Vagina (tissue), 2 donors: ENCODE data around the gene NOSIP. TPM values are rescaled to one million over a fixed set of nuclear protein-coding genes. Genes with fewer than 3 reads are reported as not detected.

Experiments used
- DNase-seq, 2 donors: peaks; one replicate each; pipeline ENCODE4 v3.0.0-alpha.2; 2017; ENCODE audit errors: extremely low spot score in 2 of 2
- H3K27ac ChIP-seq: fragments of 200-600 bp; sonication (generic); one replicate; pipeline ENCODE4 v1.5.1; 2019
- H3K27me3 ChIP-seq: fragments of 200-600 bp; sonication (generic); one replicate; pipeline ENCODE4 v1.5.1; 2019
- H3K36me3 ChIP-seq, 2 donors: fragments of 200-600 bp; sonication (generic); one replicate each; pipeline ENCODE4 v1.5.1; 2017 to 2019
- H3K4me1 ChIP-seq: fragments of 200-600 bp; sonication (generic); one replicate; pipeline ENCODE4 v1.5.1; 2019
- H3K4me3 ChIP-seq, 2 donors: fragments of 200-600 bp; sonication (generic); 1 replicate in 1 of 2; 2 replicates in 1 of 2; pipeline ENCODE4 v1.5.1; 2016 to 2019
- H3K9me3 ChIP-seq: fragments of 200-600 bp; sonication (generic); one replicate; pipeline ENCODE4 v1.5.1; 2019
- POLR2A ChIP-seq, 2 donors: fragments of 450-650 bp; IDR thresholded peaks; one replicate each; pipeline ENCODE4 v1.6.1; 2017; ENCODE audit warnings: antibody characterized with exemption in 2 of 2, mild to moderate bottlenecking in 2 of 2, moderate library complexity in 2 of 2
- POLR2AphosphoS5 ChIP-seq, 2 donors: sonication (generic); formaldehyde crosslinking; IDR thresholded peaks; one replicate each; pipeline ENCODE4 v1.9.0; 2017; ENCODE audit warnings: antibody characterized with exemption in 2 of 2, mild to moderate bottlenecking in 2 of 2, low read depth in 1 of 2; ENCODE audit not compliant: insufficient read depth in 1 of 2
- intact Hi-C: fragments of 100-400 bp; cut with DNase I; formaldehyde crosslinking; loops from one replicate; pipeline ENCODE4 v1.15.1; 2023
- total RNA-seq: library from RNA; depleted of rRNA; stranded (reverse); fragments of >200 nt; gene quantifications from one replicate; pipeline ENCODE4 v1.2.3, GENCODE V29; 2016
- TF ChIP-seq, protein P1 (sequence below), 3 experiments: fragments of 450-650 bp in 2 of 3; fragments of 200-600 bp in 1 of 3; sonication (generic) in 1 of 3; IDR thresholded peaks; one replicate each; pipeline ENCODE4 v1.5.1; 2017 to 2019; ENCODE audit warnings: antibody characterized with exemption in 3 of 3, mild to moderate bottlenecking in 2 of 3, moderate library complexity in 2 of 3

Gene NOSIP
- total RNA-seq, 1 donor from 2014 or later = 72.2 TPM

DNA sequence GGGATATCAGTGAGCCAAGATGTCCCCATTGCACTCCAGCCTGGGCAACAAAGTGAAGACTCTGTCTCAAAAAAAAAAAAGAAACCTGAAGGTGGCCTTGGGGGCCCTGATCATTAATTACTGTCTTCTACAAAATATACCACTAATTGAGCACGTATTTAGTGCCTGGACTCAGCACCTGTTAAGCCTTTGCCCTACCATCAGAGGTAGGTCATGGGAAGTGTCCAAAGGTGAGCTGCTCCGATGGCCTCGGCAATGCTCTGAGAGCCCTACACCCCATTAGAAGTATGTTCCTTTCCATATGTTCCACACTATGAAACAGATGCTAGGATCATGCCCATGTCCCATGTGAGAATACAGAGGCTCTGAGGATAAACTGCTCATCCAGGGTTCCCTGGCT lies 20.9 kb downstream of the NOSIP start:
- no peaks in the 10 kb centered on the region for H3K9me3 ChIP-seq
- H3K4me3 ChIP-seq = no peak overlapping the region
- intact Hi-C loops = no loop called here
- TF ChIP-seq POLR2A (IDR thresholded peaks at IDR 0.05) = no peak
- no peak for TF ChIP-seq POLR2AphosphoS5 (IDR thresholded peaks at IDR 0.05; ENCODE audit: insufficient read depth in 1 of 2, low read depth in 1 of 2)
- H3K27ac ChIP-seq = no peak overlapping the region
- H3K36me3 ChIP-seq = peaks cover 0 to 41% of the 10 kb centered on the region in 2 donors
- no peak for DNase-seq
- H3K4me1 ChIP-seq = peaks cover 20% of the 10 kb centered on the region
- no peaks in the 10 kb centered on the region for H3K27me3 ChIP-seq

DNA sequence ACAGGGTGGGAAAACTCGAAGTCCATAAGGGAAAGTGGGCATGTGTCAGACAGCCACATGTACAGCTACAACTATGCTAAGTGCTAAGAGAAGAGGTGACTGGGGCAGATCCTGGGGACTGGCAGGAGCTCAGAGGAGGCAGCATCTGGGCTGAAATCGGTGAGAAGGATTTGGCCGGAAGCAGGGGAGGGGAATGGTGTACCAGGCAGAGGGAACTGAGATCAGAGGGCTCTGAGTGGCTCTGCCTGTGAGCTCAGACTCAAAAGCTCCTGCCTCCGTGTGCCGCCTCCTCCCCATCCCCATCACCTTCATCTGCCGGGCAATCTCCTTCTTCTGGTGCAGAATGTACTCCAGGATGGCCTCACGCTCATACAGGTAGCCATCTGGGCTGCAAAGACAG lies 21.8 kb downstream of the NOSIP start:
- Histone ChIP-seq H3K4me1 (peaks cover 26% of the 10 kb centered on the region), H3K27ac (no peak overlapping the region), H3K4me3 (no peak overlapping the region), H3K27me3 (no peaks in the 10 kb centered on the region), H3K36me3 (peaks cover 0 to 41% of the 10 kb centered on the region in 2 donors), H3K9me3 (no peaks in the 10 kb centered on the region)
- TF ChIP-seq POLR2AphosphoS5 (IDR thresholded peaks at IDR 0.05; ENCODE audit: insufficient read depth in 1 of 2, low read depth in 1 of 2) = no peak
- no peak for TF ChIP-seq POLR2A (IDR thresholded peaks at IDR 0.05)
- TF ChIP-seq, protein P1, sequence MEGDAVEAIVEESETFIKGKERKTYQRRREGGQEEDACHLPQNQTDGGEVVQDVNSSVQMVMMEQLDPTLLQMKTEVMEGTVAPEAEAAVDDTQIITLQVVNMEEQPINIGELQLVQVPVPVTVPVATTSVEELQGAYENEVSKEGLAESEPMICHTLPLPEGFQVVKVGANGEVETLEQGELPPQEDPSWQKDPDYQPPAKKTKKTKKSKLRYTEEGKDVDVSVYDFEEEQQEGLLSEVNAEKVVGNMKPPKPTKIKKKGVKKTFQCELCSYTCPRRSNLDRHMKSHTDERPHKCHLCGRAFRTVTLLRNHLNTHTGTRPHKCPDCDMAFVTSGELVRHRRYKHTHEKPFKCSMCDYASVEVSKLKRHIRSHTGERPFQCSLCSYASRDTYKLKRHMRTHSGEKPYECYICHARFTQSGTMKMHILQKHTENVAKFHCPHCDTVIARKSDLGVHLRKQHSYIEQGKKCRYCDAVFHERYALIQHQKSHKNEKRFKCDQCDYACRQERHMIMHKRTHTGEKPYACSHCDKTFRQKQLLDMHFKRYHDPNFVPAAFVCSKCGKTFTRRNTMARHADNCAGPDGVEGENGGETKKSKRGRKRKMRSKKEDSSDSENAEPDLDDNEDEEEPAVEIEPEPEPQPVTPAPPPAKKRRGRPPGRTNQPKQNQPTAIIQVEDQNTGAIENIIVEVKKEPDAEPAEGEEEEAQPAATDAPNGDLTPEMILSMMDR (IDR thresholded peaks at IDR 0.05) = no peak
- intact Hi-C loops = no loop called here
- no peak for DNase-seq

DNA sequence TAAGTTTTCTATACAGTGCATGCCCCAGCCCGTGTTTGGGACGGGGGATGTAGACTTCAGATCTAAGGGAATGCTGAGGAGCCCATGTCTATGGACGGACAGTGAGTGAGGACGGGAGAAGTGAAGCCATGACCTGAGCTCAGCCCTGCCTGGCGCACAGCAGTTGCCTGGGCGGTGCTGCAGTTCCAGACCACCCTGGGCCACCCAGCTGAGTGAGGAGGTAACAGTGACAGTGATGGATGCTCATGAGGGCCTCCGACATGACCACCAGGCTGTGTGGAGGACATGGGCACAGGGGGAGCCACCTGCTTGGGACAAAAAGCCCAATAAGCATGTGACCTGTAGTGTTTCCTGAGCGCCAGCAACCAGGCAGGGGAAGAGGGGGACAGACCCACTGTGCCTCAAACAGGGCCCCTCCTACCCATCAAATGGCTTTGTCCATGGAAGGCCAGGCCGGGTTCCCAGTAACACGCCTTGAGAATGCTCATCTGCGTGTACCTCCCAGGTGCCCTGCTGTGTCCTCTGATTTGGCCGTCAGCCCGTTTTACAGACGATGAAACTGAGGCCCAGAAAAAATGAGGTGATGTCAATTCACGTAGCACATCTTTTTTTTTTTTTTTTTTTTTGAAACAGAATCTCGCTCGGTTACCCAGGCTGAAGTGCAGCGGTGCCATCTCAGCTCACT lies 22.6 kb downstream of the NOSIP start:
- Histone ChIP-seq H3K4me1 (peaks cover 28% of the 10 kb centered on the region), H3K27me3 (no peaks in the 10 kb centered on the region), H3K9me3 (no peaks in the 10 kb centered on the region), H3K4me3 (no peak overlapping the region), H3K36me3 (peaks cover 0 to 41% of the 10 kb centered on the region in 2 donors), H3K27ac (no peak overlapping the region)
- DNase-seq = no peak
- intact Hi-C loops = no loop called here
- TF ChIP-seq, protein P1 (IDR thresholded peaks at IDR 0.05) = no peak
- no peak for TF ChIP-seq POLR2A (IDR thresholded peaks at IDR 0.05)
- no peak for TF ChIP-seq POLR2AphosphoS5 (IDR thresholded peaks at IDR 0.05; ENCODE audit: insufficient read depth in 1 of 2, low read depth in 1 of 2)

DNA sequence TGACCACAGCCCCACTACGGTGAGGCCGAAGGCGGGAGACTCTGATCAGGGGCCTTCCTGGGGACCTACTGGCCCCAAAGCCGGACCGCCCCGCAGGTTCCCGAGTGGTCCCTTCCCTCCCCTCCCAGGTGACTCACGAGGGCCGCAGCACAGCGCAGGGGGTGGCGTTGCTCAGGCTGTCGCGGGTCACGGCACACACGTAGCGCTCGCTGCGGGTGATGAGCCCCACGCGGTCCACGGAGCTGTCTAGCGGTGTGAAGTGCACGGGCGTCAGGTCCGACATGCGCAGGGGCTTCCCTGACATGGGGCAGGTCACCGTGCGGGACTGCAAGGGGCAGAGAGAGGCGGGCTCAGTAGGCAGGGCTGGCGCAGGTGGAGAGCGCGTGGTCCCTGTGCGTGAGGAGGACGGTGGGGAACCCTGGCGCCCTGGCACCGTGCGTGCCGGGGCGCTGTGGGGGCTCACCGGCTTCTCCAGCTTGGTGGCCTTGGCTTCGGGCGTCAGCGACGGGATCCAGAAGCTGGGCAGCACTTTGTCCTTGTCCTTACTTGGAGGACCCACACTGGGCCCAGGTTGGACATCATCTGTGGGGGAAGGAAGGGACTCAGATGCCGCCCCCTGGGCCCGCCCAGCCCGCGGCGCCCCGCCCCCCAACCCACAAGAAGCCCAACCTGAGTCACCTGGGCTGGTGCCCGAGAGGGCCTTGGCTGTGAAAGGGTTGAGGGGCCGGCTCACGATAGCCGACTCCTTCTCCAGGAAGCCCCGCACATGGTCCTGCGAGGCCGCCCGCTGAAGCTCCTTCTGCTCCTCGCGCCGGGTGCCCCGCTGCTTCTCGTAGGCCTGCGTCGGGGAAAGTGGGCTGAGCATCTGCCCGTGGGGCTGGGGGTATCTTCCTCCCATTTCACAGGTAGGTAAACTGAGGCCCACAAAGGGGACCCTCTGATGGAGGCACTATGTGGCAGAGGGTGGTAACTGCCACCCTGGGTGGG lies 23.7 kb downstream of the NOSIP start:
- Histone ChIP-seq H3K27ac (no peak overlapping the region), H3K4me3 (no peak overlapping the region), H3K9me3 (no peaks in the 10 kb centered on the region), H3K27me3 (no peaks in the 10 kb centered on the region), H3K36me3 (peaks cover 0 to 41% of the 10 kb centered on the region in 2 donors), H3K4me1 (peaks cover 28% of the 10 kb centered on the region)
- no peak for DNase-seq
- intact Hi-C loops = no loop called here
- no peak for TF ChIP-seq POLR2AphosphoS5 (IDR thresholded peaks at IDR 0.05; ENCODE audit: insufficient read depth in 1 of 2, low read depth in 1 of 2)

DNA sequence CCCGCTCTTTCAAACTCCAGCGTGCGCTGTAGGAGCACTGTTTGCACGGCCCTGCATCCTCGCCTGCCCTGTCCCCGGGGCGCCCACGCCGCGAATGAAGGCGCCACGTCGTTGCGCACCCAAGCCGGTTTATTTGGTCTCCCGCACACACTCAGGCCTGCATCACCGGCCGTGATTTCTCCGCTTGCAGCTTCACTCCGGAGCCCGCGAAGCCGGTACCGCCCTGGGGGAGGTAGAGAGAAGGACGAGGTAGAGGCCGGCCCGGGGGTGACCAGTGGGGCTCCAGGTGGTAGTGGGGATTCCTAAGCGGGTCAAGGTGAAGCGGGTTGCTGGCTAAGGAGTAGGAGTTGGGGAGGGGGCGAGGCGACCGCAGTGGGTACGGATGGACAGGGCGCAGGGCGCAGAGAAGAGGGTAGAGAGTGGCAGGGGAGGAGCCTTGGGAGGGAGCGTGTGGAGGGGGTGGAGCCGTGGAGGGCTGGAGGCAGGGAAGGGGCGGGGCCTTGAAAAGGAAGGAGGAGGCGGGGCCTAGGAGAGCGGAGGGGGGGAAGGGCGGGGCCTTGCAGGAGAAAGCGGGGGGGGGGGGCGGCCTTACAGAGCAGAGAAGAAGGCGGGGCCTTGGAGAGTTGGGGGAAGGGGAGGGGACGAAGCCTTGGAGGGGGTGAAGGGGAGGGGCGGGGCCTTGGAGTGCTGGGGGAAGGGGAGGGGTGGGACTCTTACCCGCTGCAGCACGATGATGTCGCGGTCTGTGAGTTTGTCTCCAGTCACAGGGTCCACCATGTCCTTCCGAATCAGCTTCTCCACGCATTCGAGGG lies 24.6 kb downstream of the NOSIP start:
- H3K4me1 ChIP-seq = peaks cover 23% of the 10 kb centered on the region
- TF ChIP-seq, protein P1 (IDR thresholded peaks at IDR 0.05) = no peak
- TF ChIP-seq POLR2A (IDR thresholded peaks at IDR 0.05) (no peak), POLR2AphosphoS5 (IDR thresholded peaks at IDR 0.05; ENCODE audit: insufficient read depth in 1 of 2, low read depth in 1 of 2) (no peak)
- no peak overlapping the region for H3K4me3 ChIP-seq
- H3K36me3 ChIP-seq = peaks cover 0 to 41% of the 10 kb centered on the region in 2 donors
- DNase-seq = no peak
- peak overlapping the region; percentile 40 for H3K27ac ChIP-seq
- intact Hi-C loops = no loop called here
- no peaks in the 10 kb centered on the region for H3K27me3 ChIP-seq
- no peaks in the 10 kb centered on the region for H3K9me3 ChIP-seq
